ENCODE measurements around the gene BORCS5. TPM values are rescaled to one million over a fixed set of nuclear protein-coding genes. Genes with fewer than 3 reads are reported as not detected.
"Not testable (repeated sequence)": the region's sequence is repeated elsewhere in the genome, so short reads cannot be mapped to it uniquely, and the experiment has no call there.

The BORCS5 gene
- polyA plus RNA-seq, 3 donors = 5.9 to 11.4 (median 7.9) TPM

GRCh38 chr12:12350868-12351463 is 5.9 kb upstream of the BORCS5 start:
- 64 to 81% (median 72%) methylated on average over 3 of the region's 3 CpGs for WGBS, 3 donors
- no peak overlapping the region for H3K27ac ChIP-seq (ENCODE audit: low read depth, low read length)

DNA sequence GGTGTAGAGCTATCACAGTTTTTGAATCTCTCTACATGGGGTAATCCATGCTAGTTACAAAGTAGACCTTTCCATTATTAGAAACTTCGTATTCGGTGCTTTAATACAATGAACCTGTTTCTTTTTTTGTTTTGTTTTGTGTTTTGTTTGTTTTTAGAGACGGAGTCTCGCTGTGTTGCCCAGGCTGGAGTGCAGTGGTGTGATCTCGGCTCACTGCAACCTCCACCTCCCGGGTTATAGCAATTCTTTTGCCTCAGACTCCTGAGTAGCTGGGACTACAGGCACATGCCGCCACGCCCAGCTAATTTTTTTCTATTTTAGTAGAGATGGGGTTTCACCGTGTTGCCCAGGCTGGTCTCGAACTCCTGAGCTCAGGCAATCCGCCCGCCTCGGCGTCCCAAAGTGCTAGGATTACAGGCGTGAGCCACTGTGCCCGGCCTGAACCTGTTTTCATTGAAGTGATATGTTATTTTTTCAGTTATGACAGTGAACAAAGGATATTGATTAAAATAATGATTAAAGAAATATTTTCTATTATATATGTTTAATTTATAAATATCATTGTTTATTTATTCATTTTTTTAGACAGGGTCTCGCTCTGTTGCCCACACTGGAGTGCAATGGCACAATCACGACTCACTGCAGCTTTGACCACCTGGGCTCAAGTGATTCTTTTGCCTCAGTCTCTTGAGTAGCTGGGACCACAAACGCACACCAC is 5.3 kb upstream of the BORCS5 start:
- WGBS, 3 donors = 92 to 93% (median 93%) methylated on average over 19 of the region's 19 CpGs
- H3K27ac ChIP-seq (ENCODE audit: low read depth, low read length) = not testable (repeated sequence)

GRCh38 chr12:12353276-12353675 is 3.6 kb upstream of the BORCS5 start:
- H3K27ac ChIP-seq (ENCODE audit: low read depth, low read length) = no peak overlapping the region
- WGBS, 3 donors = 80 to 94% (median 91%) methylated on average over 1 of the region's 1 CpG

GRCh38 chr12:12353807-12354206 is 3.1 kb upstream of the BORCS5 start:
- H3K27ac ChIP-seq (ENCODE audit: low read depth, low read length) = no peak overlapping the region
- 53 to 71% (median 68%) methylated on average over 5 of the region's 5 CpGs for WGBS, 3 donors

- H3K27ac ChIP-seq (ENCODE audit: low read depth, low read length) = peak overlapping the region; percentile 92
- WGBS, 3 donors = 23 to 39% (median 34%) methylated on average over 5 of the region's 5 CpGs
These were observed 397 bp upstream of the BORCS5 start for GRCh38 chr12:12356467-12356895.

DNA sequence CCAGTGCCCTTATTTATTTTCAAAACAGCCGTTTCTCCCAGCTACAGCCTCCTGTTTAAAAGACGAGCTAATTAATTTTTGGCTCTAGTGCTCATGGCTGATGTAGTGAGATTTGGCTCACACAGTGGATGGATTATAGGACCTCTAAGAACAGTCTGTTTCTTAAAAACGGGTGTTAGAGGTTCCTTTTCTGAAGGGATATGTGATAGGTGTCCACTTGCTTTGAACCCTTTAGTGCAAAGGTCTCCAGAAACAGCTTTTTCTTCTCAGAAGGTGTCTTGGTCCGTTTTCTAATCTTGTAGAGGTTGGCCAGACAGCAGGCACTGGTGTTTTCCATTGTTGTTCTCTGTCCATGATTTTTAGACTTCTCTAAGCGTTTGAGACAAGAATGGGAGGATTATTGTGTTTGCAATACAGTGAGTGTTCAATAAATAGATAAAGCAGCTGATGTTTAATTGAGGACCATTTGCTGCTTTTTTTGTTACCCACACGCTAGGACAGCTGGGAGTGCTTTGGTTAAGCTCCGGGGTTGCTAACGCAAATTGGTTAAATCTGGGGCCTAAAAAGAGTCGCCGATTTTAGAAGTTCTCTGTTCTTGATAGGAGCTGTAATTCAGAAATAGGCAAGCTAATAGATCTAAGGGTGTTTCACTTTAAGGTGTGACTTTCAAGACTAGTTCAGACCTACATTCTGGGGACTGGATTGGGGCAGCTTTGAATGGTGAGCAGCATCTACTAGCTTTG is 1.0 kb downstream of the BORCS5 start:
- 8 to 33% (median 22%) methylated on average over 10 of the region's 10 CpGs for WGBS, 3 donors
- peak overlapping the region; percentile 92 for H3K27ac ChIP-seq (ENCODE audit: low read depth, low read length)

DNA sequence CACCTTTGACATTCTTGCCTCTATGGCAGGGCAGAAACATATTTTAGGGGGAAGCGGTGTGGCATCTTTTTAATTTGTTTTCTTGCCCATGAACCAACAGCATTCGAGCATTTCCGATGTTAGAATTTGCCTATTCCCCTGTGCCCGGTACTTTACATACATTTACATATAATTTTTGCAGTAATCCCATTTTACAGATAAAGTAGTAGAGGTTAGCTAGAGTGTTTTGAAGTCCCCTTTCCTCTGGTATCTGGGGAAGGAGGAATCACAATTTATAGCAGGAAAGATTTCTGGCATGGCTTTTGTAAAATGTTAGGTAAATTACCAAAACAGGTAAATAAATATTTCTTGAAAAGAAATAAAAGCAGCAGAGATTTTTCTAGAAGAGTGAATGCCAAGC is 1.6 kb downstream of the BORCS5 start:
- WGBS, 3 donors = 49 to 88% (median 82%) methylated on average over 4 of the region's 4 CpGs

GRCh38 chr12:12364787-12365445 is 8.0 kb downstream of the BORCS5 start:
- 93 to 94% (median 94%) methylated on average over 4 of the region's 4 CpGs for WGBS, 3 donors
- no peak overlapping the region for H3K27ac ChIP-seq (ENCODE audit: low read depth, low read length)

More for the DNA sequence above, 1.6 kb downstream of the BORCS5 start:
- H3K27ac ChIP-seq (ENCODE audit: low read depth, low read length) = no peak overlapping the region

DNA sequence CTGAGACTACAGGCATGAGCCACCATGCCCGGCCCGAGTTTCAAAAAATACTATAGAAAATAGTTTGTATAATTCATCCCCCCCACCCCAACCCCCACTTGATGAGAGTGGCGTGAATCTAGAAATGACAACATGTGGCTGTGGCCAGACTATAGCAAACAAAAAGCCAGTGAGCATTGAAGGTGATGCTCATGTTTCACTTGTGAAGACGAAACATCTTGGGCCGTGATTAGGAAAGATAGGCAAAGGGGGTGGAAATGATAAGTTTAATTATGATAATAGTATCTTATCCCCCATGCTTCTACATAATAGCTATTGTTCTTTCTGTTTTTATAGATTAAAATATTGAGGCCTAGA is 8.5 kb downstream of the BORCS5 start:
- 85 to 91% (median 88%) methylated on average over 5 of the region's 5 CpGs for WGBS, 3 donors
- H3K27ac ChIP-seq (ENCODE audit: low read depth, low read length) = no peak overlapping the region

DNA sequence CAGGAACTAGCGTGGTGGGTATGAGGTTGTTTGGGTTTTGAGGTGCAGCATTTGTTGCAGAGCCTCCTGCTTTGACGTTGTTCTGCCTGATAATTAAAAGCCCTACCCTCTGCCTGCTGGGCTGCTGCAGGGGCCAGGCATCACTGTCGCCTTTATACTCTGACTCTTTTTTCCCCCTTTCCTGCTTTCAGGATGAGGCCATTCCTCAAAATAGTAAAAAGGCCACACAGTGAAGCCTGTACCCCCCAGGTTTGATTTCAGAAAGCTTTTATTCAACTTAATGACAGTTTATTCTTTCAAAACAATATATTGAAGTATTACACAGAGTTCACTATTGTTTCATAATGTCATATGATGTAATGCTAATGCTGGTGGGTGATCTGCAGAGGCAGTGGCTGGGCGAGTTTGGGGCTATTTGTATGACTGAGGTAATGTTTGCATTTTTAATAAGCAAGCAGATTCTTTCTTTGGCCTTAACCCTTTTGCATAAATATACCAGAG is 9.1 kb downstream of the BORCS5 start:
- H3K27ac ChIP-seq (ENCODE audit: low read depth, low read length) = no peak overlapping the region
- WGBS, 3 donors = 47 to 58% (median 48%) methylated on average over 4 of the region's 4 CpGs

- no peak overlapping the region for H3K27ac ChIP-seq (ENCODE audit: low read depth, low read length)
- WGBS, 3 donors = 69 to 91% (median 90%) methylated on average over 4 of the region's 4 CpGs
These were observed 10.0 kb downstream of the BORCS5 start for GRCh38 chr12:12366701-12367481.

- H3K27ac ChIP-seq (ENCODE audit: low read depth, low read length) = no peak overlapping the region
- WGBS, 3 donors = 91 to 99% (median 93%) methylated on average over 4 of the region's 4 CpGs
These were observed 10.7 kb downstream of the BORCS5 start for GRCh38 chr12:12367482-12367998.

DNA sequence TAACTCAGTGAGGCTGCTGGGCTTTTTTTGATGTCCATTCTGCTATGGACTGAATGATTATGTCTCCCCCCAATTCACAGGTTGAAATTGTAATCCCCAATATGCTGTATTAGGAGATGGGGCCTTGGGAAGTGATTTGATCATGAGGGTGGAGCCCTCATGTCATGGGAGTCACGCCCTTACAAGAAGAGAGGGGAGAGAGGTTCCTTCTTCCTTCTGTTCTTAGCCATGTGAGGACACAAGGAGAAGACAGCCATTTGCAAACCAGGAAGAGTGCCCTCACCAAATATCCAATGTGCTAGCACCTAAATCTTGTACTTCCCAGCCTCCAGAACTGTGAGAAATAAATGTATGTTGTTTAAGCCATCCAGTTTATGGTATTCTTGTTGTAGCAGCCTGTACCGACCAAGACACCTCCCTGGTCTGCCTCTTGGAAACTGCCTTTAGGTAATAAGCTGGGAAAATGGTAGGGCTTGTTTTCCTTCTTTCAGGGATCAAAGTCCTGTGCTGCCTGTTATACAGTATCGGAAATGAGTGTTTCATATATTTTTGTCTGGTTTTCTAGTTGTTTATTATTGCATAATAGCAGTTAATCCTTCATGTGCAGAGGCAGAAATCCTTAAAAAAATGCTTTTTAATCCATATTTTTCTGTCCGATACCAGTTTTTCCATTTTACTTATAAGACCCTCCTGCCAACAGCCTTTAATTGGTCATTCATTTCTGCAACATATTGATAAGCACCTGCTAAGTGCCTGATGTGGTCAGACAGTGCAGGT is 16.3 kb downstream of the BORCS5 start:
- H3K27ac ChIP-seq (ENCODE audit: low read depth, low read length) = no peak overlapping the region
- WGBS, 3 donors = 63 to 89% (median 85%) methylated on average over 4 of the region's 4 CpGs

- whole genome bisulfite sequencing, 3 donors = 74 to 85% (median 77%) methylated on average over 12 of the region's 12 CpGs
- no peak overlapping the region for H3K27ac ChIP-seq (ENCODE audit: low read depth, low read length)
These were observed 20.0 kb downstream of the BORCS5 start for GRCh38 chr12:12376646-12377448.

DNA sequence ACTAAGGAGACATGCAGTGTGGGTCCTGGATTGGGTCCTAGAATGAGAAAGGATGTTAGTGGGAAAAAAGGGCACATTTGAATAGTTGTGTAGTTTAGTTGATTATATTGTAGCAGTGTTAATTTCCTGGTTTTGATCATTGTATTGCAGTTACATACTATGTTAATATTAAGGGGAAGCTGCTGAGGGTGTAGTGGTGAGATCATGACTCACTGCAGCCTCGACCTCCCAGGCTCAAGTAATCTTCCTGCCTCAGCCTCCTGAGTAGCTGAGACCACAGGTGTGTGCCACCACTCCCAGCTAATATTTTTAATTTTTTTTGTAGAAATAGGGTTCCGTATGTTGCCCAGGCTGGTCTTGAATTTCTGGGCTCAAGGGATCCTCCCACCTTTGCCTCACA is 21.7 kb downstream of the BORCS5 start:
- H3K27ac ChIP-seq (ENCODE audit: low read depth, low read length) = no peak overlapping the region
- 67 to 100% (median 77%) methylated on average over 2 of the region's 2 CpGs for WGBS, 3 donors

Measured in adipose tissue (tissue), 3 donors.